Hematopoietic multipotent progenitor cell treated with erythropoietin and hydrocortisone succinate and interleukin-3 and kit ligand, for 8 days (in vitro differentiated cells): ENCODE data around the gene TRAF2.

ENCODE experiments used
- DNase-seq: peaks from one replicate; pipeline ENCODE4 v3.0.0-alpha.2; 2015

The TRAF2 gene

GRCh38 chr9:136941231-136942111, 55.2 kb downstream of the TRAF2 start:
- DNase-seq, result no peak

- DNase-seq, result no peak
Observed at GRCh38 chr9:136942112-136942880, 56.0 kb downstream of the TRAF2 start.

GRCh38 chr9:136942881-136943230, 56.5 kb downstream of the TRAF2 start:
- no peak for DNase-seq

GRCh38 chr9:136943291-136944211, 57.2 kb downstream of the TRAF2 start:
- peak; percentile 43 for DNase-seq

GRCh38 chr9:136944212-136944518, 57.8 kb downstream of the TRAF2 start:
- DNase-seq, result no peak

- peak; percentile 94 for DNase-seq
Observed at GRCh38 chr9:136944519-136945332, 58.4 kb downstream of the TRAF2 start, which contains the start of the genes C8G and FBXW5. Gene C8G (plus strand): TSS chr9:136945243. CDS start chr9:136945321, 78 bp downstream. Gene FBXW5 (minus strand): TSS chr9:136944738. CDS start chr9:136944083, 655 bp downstream.

GRCh38 chr9:136945333-136946227, 59.3 kb downstream of the TRAF2 start:
- DNase-seq, result no peak

- DNase-seq, result no peak
Observed at GRCh38 chr9:136946228-136947027, 60.1 kb downstream of the TRAF2 start.

- DNase-seq, result no peak
Observed at GRCh38 chr9:136947028-136947891, 60.9 kb downstream of the TRAF2 start.

GRCh38 chr9:136947955-136948510, 61.7 kb downstream of the TRAF2 start:
- DNase-seq, result peak; percentile 57

- no peak for DNase-seq
Observed at GRCh38 chr9:136949239-136949816, 63.0 kb downstream of the TRAF2 start.

GRCh38 chr9:136949817-136950655, 63.7 kb downstream of the TRAF2 start:
- peak; percentile 94 for DNase-seq

- DNase-seq, result no peak
Observed at GRCh38 chr9:136950656-136951276, 64.5 kb downstream of the TRAF2 start.

- no peak for DNase-seq
Observed at GRCh38 chr9:136951541-136952320, 65.4 kb downstream of the TRAF2 start, which contains the start of gene LCN12. Gene LCN12 (plus strand): TSS chr9:136952273. CDS start chr9:136952328, 55 bp downstream.

GRCh38 chr9:136952321-136952850, 66.1 kb downstream of the TRAF2 start:
- DNase-seq, result no peak
